Fibroblast of the aortic adventitia (primary cell): ENCODE results near the gene PCDH9. TPM values are rescaled to one million over a fixed set of nuclear protein-coding genes. Genes with fewer than 3 reads are reported as not detected.

Source experiments
- DNase-seq: peaks from one replicate; pipeline ENCODE4 v3.0.0-alpha.2; 2010; ENCODE audit warnings: low read depth
- H3K4me3 ChIP-seq: 2 replicates; pipeline ENCODE4 v1.5.1; 2011; ENCODE audit warnings: low read depth, mild to moderate bottlenecking, control low read depth, low read length, moderate library complexity
- total RNA-seq: library from RNA; depleted of rRNA; stranded (reverse); fragments of >200 nt; gene quantifications from 2 replicates; pipeline ENCODE4 v1.2.3, GENCODE V29; 2012; ENCODE audit warnings: low replicate concordance
- TF ChIP-seq, protein P1 (sequence below): IDR thresholded peaks from 2 replicates; pipeline ENCODE4 v1.5.1; 2011; ENCODE audit warnings: mild to moderate bottlenecking, low read length, control low read depth, inconsistent platforms; ENCODE audit not compliant: insufficient read depth

PCDH9 gene
- total RNA-seq, 1 donor: 19.0 TPM

DNA sequence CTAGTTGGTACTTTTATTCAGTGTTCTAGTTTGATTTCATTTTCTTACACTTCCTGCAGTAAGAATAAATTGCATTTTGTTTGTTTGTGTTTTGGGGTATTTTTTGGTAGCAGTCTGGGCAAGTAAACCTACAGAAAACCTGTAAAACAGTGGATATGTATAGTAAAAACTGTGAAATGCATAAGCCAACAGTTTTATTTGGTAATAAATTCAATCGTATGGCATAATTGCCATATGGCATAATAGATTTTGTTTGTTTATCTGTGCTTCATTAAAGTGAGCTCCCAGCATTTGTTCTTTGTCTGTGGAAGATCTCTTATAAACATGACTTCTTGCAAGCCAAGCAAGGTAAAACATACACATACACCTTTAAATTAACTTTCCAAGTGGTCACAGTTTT lies 111.9 kb downstream of the PCDH9 start:
- no peak overlapping the region for H3K4me3 ChIP-seq
- no peak for DNase-seq
- TF ChIP-seq, protein P1, sequence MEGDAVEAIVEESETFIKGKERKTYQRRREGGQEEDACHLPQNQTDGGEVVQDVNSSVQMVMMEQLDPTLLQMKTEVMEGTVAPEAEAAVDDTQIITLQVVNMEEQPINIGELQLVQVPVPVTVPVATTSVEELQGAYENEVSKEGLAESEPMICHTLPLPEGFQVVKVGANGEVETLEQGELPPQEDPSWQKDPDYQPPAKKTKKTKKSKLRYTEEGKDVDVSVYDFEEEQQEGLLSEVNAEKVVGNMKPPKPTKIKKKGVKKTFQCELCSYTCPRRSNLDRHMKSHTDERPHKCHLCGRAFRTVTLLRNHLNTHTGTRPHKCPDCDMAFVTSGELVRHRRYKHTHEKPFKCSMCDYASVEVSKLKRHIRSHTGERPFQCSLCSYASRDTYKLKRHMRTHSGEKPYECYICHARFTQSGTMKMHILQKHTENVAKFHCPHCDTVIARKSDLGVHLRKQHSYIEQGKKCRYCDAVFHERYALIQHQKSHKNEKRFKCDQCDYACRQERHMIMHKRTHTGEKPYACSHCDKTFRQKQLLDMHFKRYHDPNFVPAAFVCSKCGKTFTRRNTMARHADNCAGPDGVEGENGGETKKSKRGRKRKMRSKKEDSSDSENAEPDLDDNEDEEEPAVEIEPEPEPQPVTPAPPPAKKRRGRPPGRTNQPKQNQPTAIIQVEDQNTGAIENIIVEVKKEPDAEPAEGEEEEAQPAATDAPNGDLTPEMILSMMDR: no peak

DNA sequence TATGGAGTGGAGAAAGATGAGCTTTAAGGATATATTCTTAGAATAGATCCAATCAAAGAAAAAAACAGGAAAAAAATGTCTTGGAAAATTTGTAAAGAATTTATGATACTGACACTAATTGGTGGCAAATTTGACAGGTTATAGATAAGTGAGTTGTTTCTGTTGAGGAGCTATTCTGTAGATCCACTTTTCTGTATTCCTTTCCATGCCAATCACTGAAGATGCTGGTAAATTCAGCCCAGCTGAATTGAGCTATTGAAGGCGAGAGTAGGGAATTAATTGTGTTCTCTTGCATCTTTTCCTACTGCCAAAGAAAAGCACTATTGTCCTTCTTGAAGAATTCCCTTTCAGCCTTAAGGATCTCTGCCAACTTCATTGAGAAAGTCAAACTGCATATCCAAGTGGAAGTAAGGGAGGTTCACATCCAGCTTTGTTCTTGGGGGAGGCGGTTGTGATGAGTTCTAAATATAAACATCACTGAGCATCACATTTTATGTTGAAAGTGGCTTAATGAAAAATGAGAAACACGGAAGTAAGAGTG lies 113.1 kb downstream of the PCDH9 start:
- peak; percentile 11 for DNase-seq
- TF ChIP-seq, protein P1: no peak
- H3K4me3 ChIP-seq: no peak overlapping the region

DNA sequence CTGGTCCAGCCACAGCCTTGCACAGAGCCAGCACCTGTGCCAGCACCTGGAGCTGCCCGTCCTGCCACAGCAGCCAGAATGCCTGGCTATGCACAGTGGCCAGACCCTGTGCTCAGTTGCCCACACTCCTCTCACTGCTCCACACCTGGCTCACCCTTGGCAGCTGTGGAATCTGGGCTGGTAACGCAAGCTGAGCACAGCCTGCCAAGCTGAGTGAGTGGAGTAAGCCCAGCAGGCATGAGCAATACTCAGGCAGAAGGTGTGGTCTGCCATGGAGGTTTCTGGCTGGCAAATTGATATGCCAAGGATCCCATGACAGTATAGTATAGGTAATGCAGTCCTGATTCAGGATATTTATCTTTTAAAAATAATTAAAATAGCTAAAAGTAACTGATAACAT lies 122.2 kb downstream of the PCDH9 start:
- DNase-seq: no peak
- no peak overlapping the region for H3K4me3 ChIP-seq
- TF ChIP-seq, protein P1: no peak

DNA sequence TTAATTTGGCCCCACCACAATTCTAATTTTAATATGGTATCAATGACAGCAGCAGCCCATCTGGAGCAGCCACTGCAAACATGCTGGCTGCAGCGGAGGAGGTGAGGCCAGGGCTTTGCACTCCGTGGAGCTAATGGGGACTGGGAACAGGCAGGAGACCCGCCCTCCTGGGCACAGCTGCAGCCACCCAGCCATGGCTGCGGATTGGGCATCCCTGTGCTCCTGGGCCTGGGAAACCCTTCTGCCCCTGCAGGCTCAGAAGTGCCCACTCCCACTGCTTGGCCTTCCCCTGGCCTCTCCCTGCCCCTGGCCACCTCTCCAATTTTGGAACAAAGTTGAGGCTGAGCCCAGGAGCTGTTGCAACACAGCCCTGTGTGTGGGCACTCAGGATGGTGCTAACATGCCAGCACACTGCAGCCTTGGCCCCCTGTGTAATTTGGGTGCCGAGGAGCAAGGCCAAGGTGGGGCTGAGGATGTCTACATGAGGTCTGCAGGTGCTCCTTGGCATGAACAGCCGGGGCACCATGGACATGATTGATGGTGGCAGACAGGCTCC lies 123.6 kb downstream of the PCDH9 start:
- no peak for DNase-seq
- TF ChIP-seq, protein P1: no peak
- no peak overlapping the region for H3K4me3 ChIP-seq

DNA sequence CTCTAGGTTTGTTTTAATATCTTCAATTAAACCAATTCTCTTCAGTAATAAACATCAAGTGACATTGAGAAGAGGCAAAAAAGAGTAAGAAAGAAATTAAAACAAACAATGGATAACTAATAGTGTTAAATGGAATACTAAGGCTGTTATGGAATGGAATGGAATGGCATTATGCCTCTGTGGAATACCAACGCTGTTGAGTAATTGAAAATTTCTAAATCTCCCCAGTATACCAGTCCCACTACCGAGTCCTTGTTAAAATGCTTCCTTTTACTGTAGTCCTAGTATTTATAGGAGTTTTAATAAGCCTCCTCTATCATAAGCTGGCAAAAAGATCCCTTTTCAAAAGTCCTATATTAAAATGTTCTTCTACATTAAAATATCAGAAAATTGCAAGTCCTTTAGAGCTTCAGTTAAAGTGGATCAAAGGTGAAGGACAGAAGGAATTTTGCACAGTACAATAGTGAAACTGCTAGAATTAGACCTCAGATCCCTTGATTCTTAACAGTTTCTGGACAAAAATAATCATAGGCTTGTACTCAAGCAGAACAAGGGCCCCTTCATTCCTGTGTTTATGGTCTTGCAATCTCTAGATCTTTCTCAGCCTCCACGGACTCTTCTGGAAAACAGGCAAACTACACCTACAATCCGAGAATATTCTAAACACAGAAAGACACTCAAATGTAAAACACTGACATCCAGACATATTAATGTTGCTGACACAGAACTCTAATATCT lies 128.2 kb downstream of the PCDH9 start:
- no peak for DNase-seq
- TF ChIP-seq, protein P1: no peak
- H3K4me3 ChIP-seq: no peak overlapping the region

DNA sequence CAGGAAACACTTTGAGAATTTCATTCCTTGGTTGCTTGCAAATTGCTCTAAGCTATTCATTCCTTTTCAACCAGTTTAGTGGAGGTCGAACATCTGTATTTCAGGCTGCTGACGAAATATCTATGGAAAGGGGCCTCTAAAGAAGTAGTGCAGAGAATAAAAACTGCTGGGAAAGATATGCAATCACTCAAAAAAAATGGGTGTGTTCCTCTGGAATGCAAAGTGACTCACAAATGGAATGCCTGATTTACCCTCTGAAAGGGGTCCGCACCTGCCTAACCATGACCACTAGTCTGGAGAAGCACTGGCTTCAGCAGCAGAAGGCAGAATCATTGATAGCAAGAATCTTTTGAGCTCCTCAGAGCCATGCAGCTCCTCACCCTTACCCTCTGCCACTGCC lies 129.4 kb downstream of the PCDH9 start:
- TF ChIP-seq, protein P1: no peak
- no peak overlapping the region for H3K4me3 ChIP-seq
- DNase-seq: no peak

DNA sequence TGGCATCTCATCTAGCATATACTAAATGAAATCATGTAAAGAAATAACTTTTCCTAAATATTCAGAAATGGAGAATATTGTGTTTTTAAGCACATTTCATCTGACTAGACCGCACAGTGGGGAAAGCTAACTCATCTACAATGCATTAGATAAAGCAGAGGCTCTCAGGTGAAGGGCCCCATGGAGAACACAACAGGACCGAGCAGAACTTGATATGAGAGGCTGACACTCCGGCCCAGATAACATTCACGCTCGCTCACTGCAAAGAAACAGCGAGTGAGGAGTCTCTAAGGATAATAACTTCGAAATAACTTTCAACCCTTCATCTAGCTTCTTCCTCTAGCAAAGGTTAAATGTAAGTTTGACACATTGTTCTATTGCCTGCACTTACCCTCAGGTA lies 130.6 kb downstream of the PCDH9 start:
- TF ChIP-seq, protein P1: no peak
- H3K4me3 ChIP-seq: no peak overlapping the region
- no peak for DNase-seq
